Inflammatory macrophage treated with lipopolysaccharide for 4 hours (primary cell): ENCODE measurements around the gene RAB39A.

Experiments used
- DNase-seq: peaks from one replicate; pipeline ENCODE4 v3.0.0-alpha.2; 2020

Gene RAB39A

DNA sequence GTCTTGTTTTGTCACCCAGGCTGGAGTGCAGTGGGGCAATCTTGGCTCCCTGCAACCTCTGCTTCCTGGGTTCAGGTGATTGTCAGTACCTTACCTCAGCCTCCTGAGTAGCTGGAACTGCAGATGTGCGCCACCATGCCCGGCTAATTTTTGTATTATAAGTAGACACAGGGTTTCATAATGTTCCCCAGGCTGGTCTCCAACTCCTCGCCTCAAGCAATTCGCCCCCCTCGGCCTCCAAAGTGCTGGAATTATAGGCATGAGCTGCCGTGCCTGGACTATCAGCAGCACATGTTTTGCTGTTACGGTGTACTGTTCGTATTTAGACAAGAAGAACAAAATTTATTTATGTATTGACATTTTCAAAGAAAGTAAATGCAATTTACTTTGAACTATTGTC, 34.8 kb downstream of the RAB39A start:
- no peak for DNase-seq

DNA sequence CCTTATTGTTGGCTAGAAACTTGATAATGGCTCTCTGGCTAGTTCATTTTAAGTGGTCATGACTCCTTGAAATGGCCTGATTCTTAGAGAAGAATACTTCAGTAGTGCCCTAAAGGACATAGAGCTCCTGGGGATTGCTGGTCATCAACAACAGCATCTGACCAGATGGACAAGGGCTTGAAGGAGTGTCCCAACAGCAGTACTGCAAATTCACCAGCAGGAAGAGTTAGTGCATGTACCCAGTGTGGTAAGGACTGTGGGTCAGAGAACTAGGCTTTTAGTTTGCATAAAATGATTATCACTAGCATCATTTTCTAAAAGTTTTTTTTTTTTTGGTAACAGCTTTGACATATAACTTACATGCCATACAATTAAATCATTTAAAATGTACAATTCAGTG, 41.0 kb downstream of the RAB39A start:
- no peak for DNase-seq

DNA sequence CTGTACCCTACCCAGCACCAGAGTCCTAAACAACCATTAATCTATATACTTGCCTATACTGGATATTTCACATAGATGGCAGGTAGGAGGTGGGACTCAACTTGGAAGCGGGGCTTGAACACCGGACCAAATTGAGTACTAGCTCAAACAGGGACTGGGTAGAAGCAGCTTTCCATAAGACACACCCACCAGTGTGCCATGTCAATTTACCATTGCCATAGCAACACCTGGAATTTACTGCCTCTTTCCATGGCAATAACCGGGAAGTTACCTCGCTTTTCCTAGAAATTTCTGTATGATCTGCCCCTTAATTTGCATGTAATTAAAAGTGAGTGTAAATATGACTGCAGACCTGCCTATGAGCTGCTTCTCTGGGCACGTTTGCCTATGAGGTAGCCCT, 41.8 kb downstream of the RAB39A start:
- DNase-seq = no peak

DNA sequence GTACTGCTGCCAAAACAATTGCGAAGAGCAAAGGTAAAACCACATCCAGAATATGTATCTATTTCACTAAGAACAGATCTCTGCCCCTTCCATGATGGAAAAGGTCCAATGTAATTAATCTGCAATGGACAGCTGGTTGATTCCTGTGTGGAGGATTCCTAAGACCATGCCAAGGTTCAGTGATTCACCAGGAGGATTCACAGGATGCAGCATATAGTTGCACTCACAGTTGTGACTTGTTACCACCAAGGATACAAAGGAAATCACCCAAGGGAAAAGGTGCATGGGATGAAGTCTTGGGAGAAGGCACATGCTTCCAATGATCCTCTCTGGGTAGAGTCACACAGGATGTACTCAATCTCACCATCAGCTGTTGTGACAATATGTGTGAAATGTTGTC, 45.4 kb downstream of the RAB39A start:
- DNase-seq = no peak

DNA sequence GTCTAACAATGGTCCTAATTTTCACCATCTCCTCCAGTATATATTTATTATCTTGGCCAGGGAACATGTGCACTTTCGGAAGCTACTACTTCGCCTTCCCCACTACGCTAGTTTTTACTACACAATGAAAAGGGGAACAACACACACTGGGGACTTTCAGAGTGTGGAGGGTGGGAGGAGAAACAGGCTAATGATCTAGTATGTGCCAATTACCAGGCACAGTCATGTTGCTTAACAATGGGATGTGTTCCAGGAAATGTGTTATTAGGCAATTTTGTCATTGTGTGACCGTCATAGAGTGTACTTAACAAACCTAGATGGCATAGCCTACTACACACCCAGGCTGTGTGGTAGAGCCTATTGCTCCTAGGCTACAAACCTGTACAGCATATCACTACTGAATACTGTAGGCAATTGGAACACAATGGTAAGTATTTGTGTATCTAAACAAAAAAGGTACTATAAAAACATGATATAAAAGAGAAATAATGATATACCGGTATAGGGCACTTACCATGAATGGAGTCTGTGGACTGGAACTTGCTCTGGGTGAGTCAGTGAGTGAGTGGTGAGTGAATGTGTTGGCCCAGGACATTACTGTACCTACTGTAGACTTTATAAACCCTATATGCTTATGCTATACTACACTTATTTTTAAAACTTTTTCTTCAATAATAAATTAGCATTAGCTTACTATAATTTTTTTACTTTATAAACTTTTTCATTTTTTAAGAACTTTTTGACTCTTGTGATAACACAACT, 60.3 kb downstream of the RAB39A start:
- DNase-seq = peak; percentile 98

DNA sequence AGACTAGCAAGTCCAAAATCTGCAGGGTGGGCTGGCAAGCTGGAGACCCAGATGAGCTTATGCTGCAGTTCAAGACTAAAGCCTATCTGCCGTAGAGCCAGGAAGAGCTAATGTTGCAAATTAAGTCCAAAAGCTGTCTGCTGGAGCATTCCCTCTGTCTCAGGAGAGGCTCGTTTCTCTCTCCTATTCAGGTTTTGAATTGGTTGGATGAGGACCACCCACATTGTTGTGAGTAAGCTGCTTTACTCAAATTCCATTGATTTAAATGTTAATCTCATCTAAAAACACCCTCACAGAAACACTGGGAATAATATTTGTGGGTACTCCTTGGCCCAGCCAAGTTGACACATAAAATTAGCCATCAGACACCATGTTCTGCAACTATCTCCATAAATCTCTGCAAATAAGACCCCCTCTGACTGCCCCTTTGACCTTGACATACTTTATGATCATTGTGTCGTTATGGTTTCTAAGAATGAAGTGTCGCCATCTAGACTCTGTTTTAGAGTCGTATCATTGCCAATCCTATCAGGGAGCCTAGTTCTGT, 63.7 kb downstream of the RAB39A start:
- DNase-seq = no peak

DNA sequence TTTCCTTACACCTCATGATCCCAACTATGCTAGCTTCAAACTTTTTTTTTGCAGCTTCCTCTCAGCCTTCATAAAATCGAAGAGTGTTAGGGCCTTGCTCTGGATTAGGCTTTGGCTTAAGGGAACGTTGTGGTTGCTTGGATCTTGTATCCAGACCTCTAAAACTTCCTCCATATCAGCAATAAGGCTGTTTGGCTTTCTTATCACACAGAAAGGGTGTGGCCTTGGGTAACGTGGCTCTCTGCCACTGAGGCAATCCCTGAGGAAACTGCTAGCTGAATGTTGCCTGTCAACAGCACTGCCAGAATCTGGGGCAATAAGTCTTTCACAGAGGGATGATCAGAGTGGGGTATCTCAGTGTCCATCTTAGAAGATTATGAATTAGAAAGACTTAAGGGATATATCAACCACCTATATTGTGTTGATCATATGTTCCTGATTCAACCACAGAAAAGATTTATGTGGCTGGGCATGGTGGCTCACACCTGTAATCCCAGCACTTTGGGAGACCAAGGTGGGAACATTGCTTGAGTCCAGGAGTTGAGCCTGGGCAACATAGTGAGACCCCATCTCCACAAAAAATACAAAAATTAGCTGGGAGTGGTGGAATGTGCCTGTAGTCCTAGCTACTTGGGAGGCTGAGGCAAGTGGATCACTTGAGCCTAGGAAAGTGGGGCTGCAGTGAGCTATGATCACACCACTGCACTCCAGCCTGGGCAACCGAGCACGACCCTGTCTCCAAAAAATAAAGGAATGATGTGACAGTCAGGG, 67.9 kb downstream of the RAB39A start:
- DNase-seq = no peak

DNA sequence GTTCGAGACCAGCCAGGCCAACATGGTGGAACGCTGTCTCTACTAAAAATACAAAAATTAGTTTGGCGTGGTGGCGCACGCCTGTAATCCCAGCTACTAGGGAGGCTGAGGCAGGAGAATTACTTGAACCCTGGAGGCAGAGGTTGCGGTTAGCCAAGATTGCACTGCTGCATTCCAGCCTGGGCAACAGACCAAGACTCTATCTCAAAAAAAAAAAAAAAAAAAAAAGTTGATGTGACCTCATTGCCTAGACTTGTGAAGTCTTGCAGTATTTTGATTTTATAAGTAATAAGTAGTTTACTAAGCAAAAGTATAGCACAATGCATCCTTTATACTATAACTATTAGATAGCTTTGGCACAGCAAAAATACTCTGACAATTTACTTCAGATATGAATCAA, 70.5 kb downstream of the RAB39A start:
- no peak for DNase-seq

DNA sequence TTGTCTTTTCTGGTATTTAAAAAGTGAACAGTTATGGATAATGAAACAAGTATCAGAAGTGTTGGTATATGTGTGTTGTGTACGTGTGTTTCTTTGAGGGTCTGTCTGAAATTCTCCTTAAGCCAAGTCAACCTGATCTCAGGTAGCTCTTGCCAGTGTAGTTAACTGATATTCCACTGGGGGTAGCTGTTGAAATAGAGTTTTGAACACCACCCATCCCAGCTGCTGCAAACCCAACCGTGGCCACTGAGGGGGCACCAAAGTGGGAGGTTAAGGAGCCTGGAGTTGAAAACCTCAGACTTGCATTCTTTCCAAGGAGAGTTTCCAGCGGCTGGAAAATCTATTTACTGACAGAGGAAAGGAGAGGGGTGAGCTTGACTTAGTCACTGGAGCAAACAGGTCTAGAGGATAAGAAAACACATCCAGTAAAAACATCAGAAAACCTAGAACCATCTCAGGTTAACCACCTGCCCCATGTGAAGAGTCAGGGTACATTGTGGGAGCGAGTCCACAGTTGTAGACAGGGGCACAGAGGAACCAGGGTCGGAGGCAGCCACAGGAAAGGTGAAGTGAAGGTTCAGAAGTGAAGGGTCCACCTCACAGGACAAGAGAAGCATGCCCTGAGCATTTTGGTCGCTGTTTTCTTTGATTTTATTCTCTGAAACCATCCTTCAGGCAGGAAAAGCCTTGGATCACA, 71.7 kb downstream of the RAB39A start:
- DNase-seq = peak; percentile 41

DNA sequence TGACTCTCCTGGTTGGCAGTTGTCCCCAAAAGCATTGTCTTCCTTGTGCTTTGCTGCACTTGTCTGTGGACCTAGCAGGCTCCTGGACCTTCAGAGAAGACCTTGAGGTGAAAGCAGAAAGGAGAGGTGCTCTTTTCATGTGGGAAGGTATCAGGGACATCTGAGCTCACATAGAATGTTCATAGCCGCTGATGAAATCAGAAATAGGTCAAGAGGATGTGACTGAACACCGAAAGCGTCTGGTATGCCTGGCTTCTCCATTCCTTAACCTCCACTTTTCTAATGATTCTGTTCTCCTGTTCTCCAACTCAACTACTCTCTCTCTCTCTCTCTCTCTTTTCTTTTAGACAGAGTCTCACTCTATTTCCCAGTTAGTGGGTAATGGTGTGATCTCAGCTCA, 74.2 kb downstream of the RAB39A start:
- DNase-seq = no peak

DNA sequence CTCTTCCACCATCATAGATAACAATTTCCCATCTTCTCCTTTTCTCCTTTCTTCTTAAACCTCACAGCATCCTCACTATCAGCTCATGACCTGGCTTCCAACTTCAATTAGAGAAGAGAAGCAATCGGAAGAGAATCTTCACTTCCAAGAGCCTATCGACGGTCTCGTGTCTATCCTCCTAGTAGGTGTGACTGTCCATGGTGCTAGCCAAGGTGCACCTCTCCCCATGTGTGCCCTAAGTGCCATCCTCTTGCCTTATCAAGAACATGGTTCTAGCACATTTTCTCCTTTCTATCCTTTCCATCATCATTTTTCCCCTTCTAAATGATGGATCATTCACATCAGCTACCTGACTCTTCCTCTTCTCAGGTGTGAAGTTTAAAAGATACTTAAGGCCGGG, 75.4 kb downstream of the RAB39A start:
- DNase-seq = no peak

DNA sequence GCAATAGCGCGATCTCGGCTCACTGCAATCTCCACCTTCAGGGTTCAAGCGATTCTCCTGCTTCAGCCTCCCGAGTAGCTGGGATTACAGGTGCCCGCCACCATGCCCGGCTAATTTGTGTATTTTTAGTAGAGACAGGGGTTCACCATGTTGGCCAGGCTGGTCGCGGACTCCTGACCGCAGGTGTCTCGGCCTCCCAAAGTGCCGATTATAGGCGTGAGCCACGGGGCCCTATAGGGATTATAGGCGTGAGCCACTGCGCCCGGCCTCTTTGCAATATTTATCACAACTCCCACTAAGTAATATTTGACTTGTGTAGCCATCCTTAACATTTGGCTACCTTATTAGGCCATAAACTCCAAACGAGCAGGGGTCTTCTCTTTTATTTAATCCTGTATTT, 79.6 kb downstream of the RAB39A start:
- DNase-seq = no peak

DNA sequence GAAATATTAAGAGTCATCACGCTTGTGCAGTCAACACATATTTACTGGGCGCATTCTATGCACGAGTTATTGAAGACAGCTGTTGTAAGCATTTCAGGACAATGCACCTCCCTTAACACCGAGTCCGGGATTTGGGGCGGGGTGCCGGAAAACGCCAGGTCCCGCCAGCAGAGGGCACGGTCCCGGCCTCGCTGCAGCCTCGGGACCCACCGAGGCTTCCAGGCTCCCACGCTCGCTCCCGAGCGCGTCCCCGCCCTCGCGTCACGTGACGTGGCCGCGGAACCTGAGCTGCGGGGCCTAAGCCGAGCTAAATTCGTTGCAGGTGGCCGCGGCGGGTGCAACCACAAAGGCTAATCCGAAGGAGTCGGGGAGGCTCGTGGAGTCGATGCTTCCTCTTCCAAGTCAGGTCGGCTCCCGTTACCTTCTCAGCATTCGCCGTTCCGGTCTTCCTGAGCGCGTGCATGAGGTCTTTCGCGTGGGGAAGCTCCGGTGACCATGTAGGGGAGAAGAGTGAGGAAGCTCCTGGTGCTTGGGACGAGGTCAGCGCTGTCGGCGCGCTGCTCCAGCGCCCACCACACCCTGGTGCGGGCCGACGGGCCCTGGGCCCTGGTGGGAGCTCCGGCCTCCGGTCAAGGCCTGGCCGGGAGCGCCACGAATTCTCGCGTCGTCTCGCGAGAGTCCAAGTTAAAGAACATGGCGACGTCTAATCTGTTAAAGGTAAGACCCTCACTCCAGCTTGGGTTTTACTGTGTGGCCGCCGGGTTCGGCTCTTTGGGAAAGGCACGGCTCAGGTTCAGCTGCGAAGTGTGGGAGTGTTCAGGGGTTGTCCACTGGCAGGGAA, 80.6 kb downstream of the RAB39A start, which contains the start of gene CUL5:
Gene CUL5 (plus strand): TSS at position 243 of the 841 bp plus-strand sequence. CDS start 451 bp downstream, at position 694.
- peak; percentile 91 for DNase-seq

DNA sequence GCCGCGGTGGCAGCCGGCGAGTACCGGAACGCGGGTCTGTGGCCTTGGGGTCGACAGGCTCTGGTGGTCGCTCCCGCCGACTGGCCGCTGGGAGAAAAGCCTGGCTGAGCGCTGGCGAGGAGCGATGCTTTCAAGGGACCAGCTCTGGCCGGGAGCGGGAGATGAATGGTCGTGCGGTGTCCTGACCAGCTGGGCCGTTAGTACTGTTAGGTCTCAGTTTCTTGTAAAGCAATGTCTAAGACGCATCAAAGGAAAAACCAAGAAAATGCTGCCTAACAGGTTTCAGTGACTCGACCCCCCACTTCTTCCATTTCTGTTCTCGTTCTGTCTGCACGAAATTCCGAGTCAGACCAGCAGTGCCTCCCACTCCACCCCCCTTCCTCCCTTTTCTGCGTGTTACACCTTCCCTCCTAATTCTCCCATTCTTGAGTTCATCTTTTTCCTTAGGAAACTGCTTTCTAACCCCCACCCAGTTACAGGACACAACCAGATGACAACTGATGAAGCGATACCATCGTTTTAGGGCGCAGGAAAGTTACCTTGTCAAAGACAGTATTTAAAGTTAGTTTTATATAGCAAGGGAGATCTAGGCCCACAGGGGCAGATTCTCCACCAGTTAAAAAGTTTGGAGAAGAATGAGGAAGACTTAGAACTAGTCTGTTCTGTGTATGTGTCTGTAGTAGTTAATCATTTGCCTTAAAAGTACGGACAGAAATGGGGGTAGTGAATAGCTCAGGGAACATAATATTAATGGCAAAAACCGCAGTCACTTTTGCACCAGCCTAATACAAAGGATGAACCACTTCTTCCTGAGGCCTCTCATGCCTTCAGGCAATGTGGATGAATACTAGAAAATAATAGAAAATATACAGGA, 81.5 kb downstream of the RAB39A start:
- peak; percentile 16 for DNase-seq

DNA sequence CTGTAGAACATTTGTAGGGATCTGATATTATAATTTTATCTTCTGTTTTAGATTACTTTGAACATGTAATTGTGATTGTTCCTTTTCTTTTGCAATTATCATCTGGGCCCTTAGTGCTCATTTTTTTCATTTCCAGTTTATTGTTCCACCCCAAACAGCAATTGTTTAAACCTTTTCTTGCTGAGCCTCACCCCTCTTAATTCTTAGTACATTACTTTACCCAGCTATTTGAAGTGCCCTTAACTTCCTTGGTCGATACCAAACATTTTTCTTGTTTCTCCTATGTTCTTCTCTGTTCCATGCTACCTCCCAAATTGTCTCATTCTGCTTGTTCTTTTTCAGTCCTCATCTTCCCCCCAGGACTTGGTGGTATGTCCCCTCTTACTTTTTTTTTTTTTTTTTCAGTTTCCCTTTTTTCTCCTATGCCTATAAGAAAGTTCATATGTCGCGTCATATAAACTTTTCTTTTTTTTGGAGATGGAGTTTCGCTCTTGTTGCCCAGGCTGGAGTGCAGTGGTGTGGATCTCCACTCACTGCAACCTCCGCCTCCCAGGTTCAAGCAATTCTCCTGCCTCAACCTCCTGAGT, 84.0 kb downstream of the RAB39A start:
- no peak for DNase-seq
